GM23338 (cell line): ENCODE data around the gene CBX6. TPM values are rescaled to one million over a fixed set of nuclear protein-coding genes. Genes with fewer than 3 reads are reported as not detected.

Source experiments
- ATAC-seq: fragments of 200-7000 bp; cut with Tn5 transposase; 3 replicates; pipeline ENCODE4 v1.9.1; 2020
- DNase-seq: peaks from one replicate; pipeline ENCODE4 v3.0.0-alpha.2; 2015; ENCODE audit warnings: low spot score
- H2AFZ ChIP-seq: fragments of 200-600 bp; sonication (generic); 2 replicates; pipeline ENCODE4 v1.8.0; 2016; ENCODE audit warnings: antibody characterized with exemption, mild to moderate bottlenecking, moderate library complexity
- H3F3A ChIP-seq: fragments of 200-600 bp; sonication (generic); replicated peaks from 2 replicates; pipeline ENCODE4 v1.8.0; 2017; ENCODE audit warnings: antibody characterized with exemption, mixed run types, low read depth
- H3K27ac ChIP-seq: fragments of 200-600 bp; sonication (generic); 2 replicates; pipeline ENCODE4 v1.6.1; 2016; ENCODE audit warnings: low read depth
- H3K27me3 ChIP-seq: fragments of 200-600 bp; sonication (generic); 2 replicates; pipeline ENCODE4 v1.8.0; 2016; ENCODE audit warnings: mild to moderate bottlenecking, mixed run types, moderate library complexity; ENCODE audit not compliant: insufficient read depth
- H3K36me3 ChIP-seq: fragments of 200-600 bp; sonication (generic); 2 replicates; pipeline ENCODE4 v1.8.0; 2016; ENCODE audit warnings: mild to moderate bottlenecking; ENCODE audit not compliant: insufficient read depth
- H3K4me1 ChIP-seq: fragments of 200-600 bp; sonication (generic); 2 replicates; pipeline ENCODE4 v1.8.0; 2016; ENCODE audit warnings: mild to moderate bottlenecking, moderate library complexity; ENCODE audit not compliant: insufficient read depth
- H3K4me2 ChIP-seq: fragments of 200-600 bp; sonication (generic); 2 replicates; pipeline ENCODE4 v1.7.1; 2017; ENCODE audit warnings: mixed run types
- H3K4me3 ChIP-seq: fragments of 200-600 bp; sonication (generic); 2 replicates; pipeline ENCODE4 v1.6.1; 2016; ENCODE audit warnings: mixed run types
- H3K79me2 ChIP-seq: fragments of 200-600 bp; sonication (generic); replicated peaks from 2 replicates; pipeline ENCODE4 v1.8.0; 2017; ENCODE audit warnings: mild to moderate bottlenecking; ENCODE audit not compliant: insufficient read depth
- H3K9me2 ChIP-seq: fragments of 200-600 bp; sonication (generic); 2 replicates; pipeline ENCODE4 v1.8.0; 2017; ENCODE audit not compliant: insufficient read depth
- H4K20me1 ChIP-seq: fragments of 200-600 bp; sonication (generic); replicated peaks from 2 replicates; pipeline ENCODE4 v1.8.0; 2017; ENCODE audit warnings: mild to moderate bottlenecking; ENCODE audit not compliant: insufficient read depth
- H3K27ac Mint-ChIP-seq: 2 replicates; pipeline ENCODE4 v1.8.0; 2020; ENCODE audit warnings: inconsistent platforms, mild to moderate bottlenecking, moderate library complexity, mixed read lengths
- H3K27me3 Mint-ChIP-seq: 3 replicates; pipeline ENCODE4 v1.8.0; 2022; ENCODE audit warnings: low read depth, mild to moderate bottlenecking, moderate library complexity, mixed read lengths, inconsistent platforms; ENCODE audit not compliant: insufficient read depth, poor library complexity
- H3K36me3 Mint-ChIP-seq: 3 replicates; pipeline ENCODE4 v1.8.0; 2021; ENCODE audit warnings: low read depth, mild to moderate bottlenecking, inconsistent platforms, moderate library complexity, mixed read lengths
- H3K4me1 Mint-ChIP-seq: 3 replicates; pipeline ENCODE4 v1.8.0; 2020; ENCODE audit warnings: mild to moderate bottlenecking, inconsistent platforms, mixed read lengths
- H3K4me3 Mint-ChIP-seq: 3 replicates; pipeline ENCODE4 v1.8.0; 2021; ENCODE audit warnings: moderate library complexity, mild to moderate bottlenecking, inconsistent platforms, mixed read lengths
- H3K9me3 Mint-ChIP-seq: 3 replicates; pipeline ENCODE4 v1.8.0; 2020; ENCODE audit warnings: moderate library complexity, mild to moderate bottlenecking, inconsistent platforms, mixed read lengths
- CREB1 ChIP-seq: fragments of 250-450 bp; sonication (Bioruptor Pico); IDR thresholded peaks from 2 replicates; pipeline ENCODE4 v1.5.0; 2020; ENCODE audit warnings: low read depth, mild to moderate bottlenecking, moderate library complexity
- CTCF ChIP-seq, 2 experiments: fragments of 200-600 bp in 1 of 2; sonication (generic) in 1 of 2; conservative IDR thresholded peaks; 2 replicates each; pipeline versions ENCODE4 v1.5.1 to v1.6.1; 2016 to 2017; ENCODE audit warnings: antibody characterized with exemption in 2 of 2, low read depth in 2 of 2, mild to moderate bottlenecking in 2 of 2, moderate library complexity in 1 of 2
- ETS1 ChIP-seq: IDR thresholded peaks from 2 replicates; pipeline ENCODE4 v1.6.1; 2016; ENCODE audit warnings: antibody characterized with exemption
- EZH2 ChIP-seq: fragments of 200-600 bp; sonication (generic); IDR thresholded peaks from one replicate; pipeline ENCODE4 v1.8.0; 2017; ENCODE audit warnings: antibody characterized with exemption, mild to moderate bottlenecking, low read depth; ENCODE audit not compliant: unreplicated experiment
- EZH2phosphoT487 ChIP-seq: fragments of 200-600 bp; sonication (generic); IDR thresholded peaks from one replicate; pipeline ENCODE4 v1.8.1; 2018; ENCODE audit warnings: antibody characterized with exemption; ENCODE audit not compliant: unreplicated experiment
- JUNB ChIP-seq: IDR thresholded peaks from one replicate; pipeline ENCODE4 v1.6.1; 2016; ENCODE audit warnings: antibody characterized with exemption; ENCODE audit not compliant: unreplicated experiment
- NANOG ChIP-seq: IDR thresholded peaks from 2 replicates; pipeline ENCODE4 v1.6.1; 2016; ENCODE audit warnings: antibody characterized with exemption, borderline replicate concordance
- POLR2AphosphoS5 ChIP-seq: IDR thresholded peaks from 2 replicates; pipeline ENCODE4 v1.6.1; 2016; ENCODE audit warnings: antibody characterized with exemption, low read depth
- STAT1 ChIP-seq: IDR thresholded peaks from one replicate; pipeline ENCODE4 v1.6.1; 2016; ENCODE audit warnings: antibody characterized with exemption; ENCODE audit not compliant: unreplicated experiment
- ZNF114 ChIP-seq: fragments of 250-450 bp; sonication (Bioruptor Pico); IDR thresholded peaks from 2 replicates; pipeline ENCODE4 v1.5.0; 2020; ENCODE audit warnings: mild to moderate bottlenecking, moderate library complexity
- ZNF331 ChIP-seq: fragments of 250-450 bp; sonication (Bioruptor Pico); IDR thresholded peaks from 2 replicates; pipeline ENCODE4 v1.5.0; 2020; ENCODE audit warnings: low read depth, mild to moderate bottlenecking, moderate library complexity
- ZNF462 ChIP-seq: fragments of 250-450 bp; sonication (Bioruptor Pico); IDR thresholded peaks from 2 replicates; pipeline ENCODE4 v1.5.0; 2020; ENCODE audit warnings: mild to moderate bottlenecking, moderate library complexity
- polyA plus RNA-seq: library from polyadenylated mRNA; unstranded; fragments of >200 nt; fragmentation: Nextera tagmentation; extraction: Ambion mirVana; gene quantifications from 2 replicates; pipeline ENCODE4 v1.2.1, GENCODE V29; 2016
- total RNA-seq: library from RNA; depleted of rRNA; stranded (reverse); fragments of >200 nt; shearing (Covaris generic); gene quantifications from 2 replicates; pipeline ENCODE4 v1.2.3, GENCODE V29; 2014

The CBX6 gene
- total and polyA plus RNA-seq, 2 experiments from 2014 or later = 18.5 to 23.0 TPM

GRCh38 chr22:38919631-38920190 lies 47.7 kb upstream of the CBX6 start:
- Mint-ChIP-seq H3K27ac (no peak overlapping the region), H3K9me3 (no peaks in the 10 kb centered on the region), H3K27me3 (peaks cover 3% of the 10 kb centered on the region), H3K4me1 (peaks cover 8% of the 10 kb centered on the region), H3K36me3 (no peaks in the 10 kb centered on the region), H3K4me3 (no peak overlapping the region)
- H3K4me1 ChIP-seq = no peaks in the 10 kb centered on the region
- no peak for TF ChIP-seq STAT1
- TF ChIP-seq NANOG = no peak
- no peak for TF ChIP-seq POLR2AphosphoS5
- TF ChIP-seq ZNF462 (CRISPR knock-in tag) = no peak
- no peak for TF ChIP-seq CREB1 (CRISPR knock-in tag)
- no peak for TF ChIP-seq EZH2
- TF ChIP-seq CTCF (conservative IDR thresholded peaks at IDR 0.05; ENCODE audit: low read depth in 2 of 2) = no peak
- TF ChIP-seq ZNF114 (CRISPR knock-in tag) = no peak
- no peak for TF ChIP-seq ZNF331
- no peak for TF ChIP-seq ETS1
- TF ChIP-seq JUNB = no peak
- no peak for TF ChIP-seq EZH2phosphoT487
- ATAC-seq (no peak), DNase-seq (no peak)
- no peaks in the 10 kb centered on the region for H3K79me2 ChIP-seq
- H3K4me3 ChIP-seq = no peak overlapping the region
- no peaks in the 10 kb centered on the region for H4K20me1 ChIP-seq
- H3K9me2 ChIP-seq = no peaks in the 10 kb centered on the region; the same call in 1 of the 2 replicates
- no peak overlapping the region for H3K27ac ChIP-seq
- no peak overlapping the region for H3K4me2 ChIP-seq
- no peaks in the 10 kb centered on the region for H3K36me3 ChIP-seq
- no peaks in the 10 kb centered on the region for H3K27me3 ChIP-seq
- no peaks in the 10 kb centered on the region for H3F3A ChIP-seq
- no peak overlapping the region for H2AFZ ChIP-seq
